Measurements from ENCODE around the gene TMEM97.
A peak's percentile ranks its signal among the peaks of the same experiment; 100 is the strongest.

TMEM97 gene

GRCh38 chr17:28317099-28317965 lies 1.7 kb upstream of the TMEM97 start:
- DNase-seq (ENCODE audit: low read depth in 2 of 2), result no peak

GRCh38 chr17:28317966-28318758 lies 838 bp upstream of the TMEM97 start:
- DNase-seq (ENCODE audit: low read depth in 2 of 2), result no peak

GRCh38 chr17:28319598-28319935 lies 567 bp downstream of the TMEM97 start:
- no peak for DNase-seq (ENCODE audit: low read depth in 2 of 2)

- no peak for DNase-seq (ENCODE audit: low read depth in 2 of 2)
Observed at GRCh38 chr17:28320215-28321061, 1.4 kb downstream of the TMEM97 start.

GRCh38 chr17:28324267-28324745 lies 5.3 kb downstream of the TMEM97 start:
- DNase-seq (ENCODE audit: low read depth in 2 of 2), result no peak

- no peak for DNase-seq (ENCODE audit: low read depth in 2 of 2)
Observed at GRCh38 chr17:28324781-28325180, 5.8 kb downstream of the TMEM97 start.

GRCh38 chr17:28325211-28325610 lies 6.2 kb downstream of the TMEM97 start:
- DNase-seq (ENCODE audit: low read depth in 2 of 2), result no peak

- DNase-seq (ENCODE audit: low read depth in 2 of 2), result no peak
Observed at GRCh38 chr17:28326114-28326513, 7.1 kb downstream of the TMEM97 start.

- DNase-seq (ENCODE audit: low read depth in 2 of 2), result no peak
Observed at GRCh38 chr17:28327031-28327607, 8.1 kb downstream of the TMEM97 start.

GRCh38 chr17:28327709-28328108 lies 8.7 kb downstream of the TMEM97 start:
- DNase-seq (ENCODE audit: low read depth in 2 of 2), result no peak

GRCh38 chr17:28328325-28328724 lies 9.3 kb downstream of the TMEM97 start:
- DNase-seq (ENCODE audit: low read depth in 2 of 2), result no peak

- no peak for DNase-seq (ENCODE audit: low read depth in 2 of 2)
Observed at GRCh38 chr17:28330671-28331070, 11.7 kb downstream of the TMEM97 start.

GRCh38 chr17:28331891-28332420 lies 13.0 kb downstream of the TMEM97 start:
- no peak for DNase-seq (ENCODE audit: low read depth in 2 of 2)

- no peak for DNase-seq (ENCODE audit: low read depth in 2 of 2)
Observed at GRCh38 chr17:28333083-28333746, 14.2 kb downstream of the TMEM97 start.

- no peak for DNase-seq (ENCODE audit: low read depth in 2 of 2)
Observed at GRCh38 chr17:28334171-28334570, 15.2 kb downstream of the TMEM97 start.

- no peak for DNase-seq (ENCODE audit: low read depth in 2 of 2)
Observed at GRCh38 chr17:28334666-28335200, 15.7 kb downstream of the TMEM97 start.

- peak; percentile 91 for DNase-seq (ENCODE audit: low read depth in 2 of 2)
Observed at GRCh38 chr17:28335201-28335958, 16.4 kb downstream of the TMEM97 start, which contains the start of the genes IFT20 and TNFAIP1. IFT20 (minus strand) TSS chr17:28335472; CDS start chr17:28331985, 3,487 bp downstream. TNFAIP1 (plus strand) TSS chr17:28335761; CDS start chr17:28339522, 3,761 bp downstream.

GRCh38 chr17:28335959-28336871 lies 17.2 kb downstream of the TMEM97 start:
- DNase-seq (ENCODE audit: low read depth in 2 of 2), result no peak
